NCI-H1048 (cell line): ENCODE data around the gene PEAK1.

ENCODE experiments used
- DNase-seq: peaks from one replicate; lab custom pipeline; 2025; lab: John Stamatoyannopoulos, UW

Gene PEAK1

DNA sequence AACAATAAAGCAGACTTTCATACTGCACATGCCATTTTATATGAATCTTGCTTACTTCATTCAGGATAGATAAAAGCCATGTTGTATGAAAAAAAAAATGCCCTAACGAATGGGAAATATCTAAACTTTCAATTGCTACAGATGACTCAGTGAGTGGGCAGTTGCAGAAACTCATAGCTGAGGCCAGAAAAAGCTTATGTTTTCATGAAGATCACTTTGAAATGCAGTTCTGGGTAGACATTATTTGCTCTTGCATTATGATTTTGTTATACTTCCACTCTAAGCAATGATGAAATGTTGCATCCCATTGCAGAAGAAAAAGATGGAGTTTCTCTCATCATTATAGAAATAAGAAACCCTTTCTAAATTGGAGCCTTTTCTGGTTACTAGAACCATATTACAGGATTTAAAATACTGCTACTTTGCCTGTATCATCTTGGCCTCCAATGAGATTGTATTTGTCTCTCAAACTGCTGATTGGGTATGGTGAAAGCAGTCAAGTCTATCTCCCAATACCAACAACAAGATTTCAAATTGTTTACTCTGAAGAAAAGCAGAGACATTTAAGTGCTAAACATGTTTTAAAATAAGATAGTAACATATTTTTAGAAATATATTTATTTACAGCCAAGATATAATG is 17.0 kb downstream of the PEAK1 start:
- DNase-seq = no peak

GRCh38 chr15:77400258-77400657 is 19.6 kb downstream of the PEAK1 start:
- DNase-seq = no peak

- DNase-seq = no peak
Observed at GRCh38 chr15:77398927-77399326, 21.0 kb downstream of the PEAK1 start.

- DNase-seq = no peak
Observed at GRCh38 chr15:77396692-77397091, 23.2 kb downstream of the PEAK1 start.

- DNase-seq = no peak
Observed at GRCh38 chr15:77395013-77395774, 24.7 kb downstream of the PEAK1 start.

- DNase-seq = no peak
Observed at GRCh38 chr15:77393471-77393840, 26.4 kb downstream of the PEAK1 start.

DNA sequence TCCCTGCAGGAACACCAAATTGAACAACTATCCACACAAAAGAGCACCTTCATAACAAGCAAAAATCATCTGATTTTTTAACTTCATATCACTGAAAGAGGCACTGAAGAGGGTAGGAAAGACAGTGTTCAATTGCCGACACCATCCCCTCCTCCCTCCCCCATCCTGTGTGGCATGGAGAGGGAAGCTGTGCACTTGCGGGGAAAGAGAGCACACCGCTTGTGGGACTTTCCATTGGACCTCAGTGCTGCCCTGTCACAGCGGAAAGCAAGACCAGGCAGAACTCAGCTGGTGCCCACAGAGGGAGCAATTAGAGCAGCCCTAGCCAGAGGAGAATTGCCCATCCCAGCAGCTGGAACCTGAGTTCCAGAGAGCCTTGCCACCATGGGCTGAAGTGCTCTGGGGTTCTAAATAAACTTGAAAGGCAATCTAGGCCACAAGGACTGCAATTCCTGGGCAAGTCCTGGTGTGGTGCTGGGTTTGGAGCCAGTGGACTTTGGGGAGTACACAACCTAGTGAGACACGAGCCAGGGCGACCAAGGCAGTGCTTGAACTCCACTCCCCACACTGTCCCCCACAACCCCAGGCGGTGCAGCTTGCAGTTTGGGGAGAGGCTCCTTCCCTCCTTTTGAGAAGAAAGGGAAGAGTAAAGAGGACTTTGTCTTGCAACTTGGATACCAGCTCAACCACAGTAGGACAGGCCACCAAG is 27.0 kb downstream of the PEAK1 start:
- DNase-seq = no peak

GRCh38 chr15:77391372-77391951 is 28.4 kb downstream of the PEAK1 start:
- no peak for DNase-seq

GRCh38 chr15:77387365-77388105 is 32.4 kb downstream of the PEAK1 start:
- no peak for DNase-seq

GRCh38 chr15:77386626-77387025 is 33.3 kb downstream of the PEAK1 start:
- DNase-seq = no peak

DNA sequence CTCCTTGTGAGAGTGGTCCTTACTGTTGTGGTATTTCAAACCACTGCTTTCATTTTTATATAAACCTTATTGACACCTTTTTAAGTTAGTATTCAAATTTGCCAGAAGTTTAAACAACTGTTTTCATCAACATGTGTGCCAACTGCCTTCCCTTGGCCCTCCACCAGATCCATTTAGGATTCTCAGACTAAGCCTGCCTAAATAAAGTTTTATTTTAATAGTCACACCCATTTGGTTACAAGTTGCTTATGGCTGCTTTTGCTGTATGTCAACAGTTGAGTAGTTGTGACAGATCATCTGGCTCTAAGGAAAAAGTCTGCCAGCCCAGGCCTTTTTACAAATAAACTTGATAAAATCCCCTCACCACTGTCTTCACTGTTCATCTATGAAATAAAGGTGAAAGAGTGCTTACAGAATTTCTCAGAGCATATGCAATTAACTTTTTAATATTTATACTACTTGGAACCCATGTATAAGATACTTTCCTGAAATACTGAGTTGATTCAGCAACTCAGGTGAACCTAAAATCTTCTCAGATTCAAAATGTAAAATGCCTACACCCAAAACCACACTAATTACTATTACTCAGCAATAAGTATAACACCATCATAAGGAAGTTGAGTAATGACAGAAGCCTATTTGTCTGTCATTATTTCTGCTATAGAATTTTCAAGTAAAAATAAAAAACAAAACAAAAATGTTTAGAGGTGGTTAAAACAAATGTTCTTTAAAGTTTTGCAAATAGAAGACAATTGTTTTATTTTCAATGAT is 35.1 kb downstream of the PEAK1 start:
- no peak for DNase-seq

DNA sequence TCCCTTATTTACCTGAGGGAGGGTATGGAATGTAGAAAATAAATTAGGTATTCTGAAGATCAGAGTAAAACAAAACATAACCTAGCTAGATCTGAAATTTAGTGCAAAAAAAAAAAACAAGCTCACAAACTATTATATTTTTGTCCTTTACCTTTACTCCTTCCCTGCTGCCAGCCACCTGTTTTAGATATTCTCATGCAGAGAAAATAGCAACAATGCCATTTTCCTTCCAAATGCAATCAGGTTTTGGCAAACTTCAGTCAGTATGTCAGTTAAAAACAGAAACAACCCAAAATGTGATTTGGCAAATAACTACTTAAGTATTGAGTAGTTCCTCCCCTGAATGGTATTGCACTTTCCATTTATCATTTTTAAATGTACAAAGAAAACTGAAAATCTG is 35.8 kb downstream of the PEAK1 start:
- DNase-seq = no peak

DNA sequence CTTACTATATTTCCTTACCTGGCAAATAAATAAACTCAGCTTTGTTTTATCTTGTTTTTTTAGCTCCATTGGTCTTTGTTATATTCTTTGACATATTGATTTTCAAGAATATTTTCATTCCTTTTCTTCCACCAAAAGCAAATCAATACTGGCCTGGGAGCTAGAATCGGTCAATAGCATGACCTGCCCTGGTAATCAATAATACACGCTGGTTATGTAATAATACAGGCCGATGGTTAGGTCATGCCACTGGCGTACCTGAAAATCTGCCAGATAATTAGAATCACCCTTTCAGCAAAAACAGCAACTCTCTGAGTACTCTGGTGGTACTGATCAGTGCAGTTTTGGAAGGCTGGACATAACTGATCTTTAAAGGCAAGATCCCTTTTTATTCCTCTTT is 39.9 kb downstream of the PEAK1 start:
- no peak for DNase-seq

DNA sequence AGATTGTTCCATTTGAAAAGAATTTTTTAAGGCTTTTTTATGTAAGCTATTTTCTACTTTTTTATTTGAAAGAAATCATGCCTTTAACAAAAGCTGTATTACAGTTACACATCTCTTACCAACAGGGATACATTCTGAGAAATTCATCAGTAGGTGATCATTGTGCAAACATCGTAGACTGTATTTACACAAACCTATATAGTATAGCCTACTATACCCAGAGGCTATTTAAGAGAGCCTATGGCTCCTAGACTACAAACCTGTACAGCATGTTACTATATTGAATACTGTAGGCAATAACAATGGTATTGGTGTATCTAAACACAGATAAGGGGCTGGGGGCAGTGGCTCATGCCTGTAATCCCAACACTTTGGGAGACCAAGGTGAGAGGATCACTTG is 43.1 kb downstream of the PEAK1 start:
- no peak for DNase-seq

- DNase-seq = no peak
Observed at GRCh38 chr15:77375133-77375532, 44.8 kb downstream of the PEAK1 start.

- DNase-seq = no peak
Observed at GRCh38 chr15:77373441-77373840, 46.5 kb downstream of the PEAK1 start.

- no peak for DNase-seq
Observed at GRCh38 chr15:77371850-77372563, 47.9 kb downstream of the PEAK1 start.

GRCh38 chr15:77370580-77370979 is 49.3 kb downstream of the PEAK1 start:
- DNase-seq = no peak

DNA sequence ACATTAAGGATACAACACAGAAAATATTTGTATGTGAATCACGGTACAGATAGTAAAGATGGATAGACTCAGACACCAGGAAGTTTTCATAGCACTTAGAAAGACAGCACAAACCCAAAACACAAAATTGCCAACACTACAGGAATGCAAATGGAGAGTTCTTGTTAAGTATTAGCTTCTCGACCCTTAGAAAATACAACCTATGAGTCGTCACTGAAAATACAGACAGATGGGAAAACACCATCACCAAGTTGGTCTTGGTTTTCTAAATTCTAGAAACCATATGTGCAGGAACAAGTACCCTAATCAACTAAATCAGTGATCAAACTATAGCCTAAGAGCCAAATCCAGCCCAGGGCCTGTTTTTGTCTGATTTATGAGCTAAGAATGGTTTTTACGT is 50.7 kb downstream of the PEAK1 start:
- no peak for DNase-seq

DNA sequence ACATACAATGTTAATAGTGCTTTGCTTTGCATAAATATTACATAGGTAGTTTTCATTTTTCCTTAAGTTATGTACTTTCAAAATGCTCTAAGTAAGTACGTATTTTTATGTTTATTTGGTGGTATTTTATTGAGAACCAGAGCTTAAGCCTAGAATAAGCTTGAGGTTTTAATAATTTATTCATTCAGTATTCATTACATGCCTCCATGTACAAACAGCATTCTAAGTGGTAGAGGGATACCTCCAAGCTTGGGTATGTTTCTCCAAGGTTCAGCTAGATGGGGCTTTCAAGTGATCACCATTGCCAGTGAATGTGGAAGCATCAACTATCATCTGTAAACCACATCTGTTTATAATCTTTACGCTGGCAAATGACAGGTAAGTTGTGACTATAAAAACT is 52.3 kb downstream of the PEAK1 start:
- no peak for DNase-seq

GRCh38 chr15:77361456-77361855 is 58.4 kb downstream of the PEAK1 start:
- no peak for DNase-seq
